ENCODE results near the gene CS.
"Not testable (repeated sequence)": the region's sequence is repeated elsewhere in the genome, so short reads cannot be mapped to it uniquely, and the experiment has no call there.

CS gene

GRCh38 chr12:56317675-56318074 is 17.5 kb upstream of the CS start:
- DNase-seq (ENCODE audit: low read depth): no peak

- peak; percentile 82 for DNase-seq (ENCODE audit: low read depth)
Measured at GRCh38 chr12:56315622-56316473, 15.7 kb upstream of the CS start, which contains the start of gene CNPY2. TSS of gene CNPY2 (minus strand) at chr12:56315988. CDS start at chr12:56315217, 771 bp downstream.

- DNase-seq (ENCODE audit: low read depth): no peak
Measured at GRCh38 chr12:56315249-56315621, 15.1 kb upstream of the CS start.

- DNase-seq (ENCODE audit: low read depth): no peak
Measured at GRCh38 chr12:56311003-56311402, 10.9 kb upstream of the CS start.

GRCh38 chr12:56308714-56309113 is 8.6 kb upstream of the CS start:
- no peak for DNase-seq (ENCODE audit: low read depth)

GRCh38 chr12:56307221-56307965 is 7.3 kb upstream of the CS start:
- no peak for DNase-seq (ENCODE audit: low read depth)

GRCh38 chr12:56304872-56305590 is 4.9 kb upstream of the CS start:
- DNase-seq (ENCODE audit: low read depth): no peak

- DNase-seq (ENCODE audit: low read depth): no peak
Measured at GRCh38 chr12:56304276-56304675, 4.1 kb upstream of the CS start.

- DNase-seq (ENCODE audit: low read depth): no peak
Measured at GRCh38 chr12:56300644-56301464, 724 bp upstream of the CS start.

- DNase-seq (ENCODE audit: low read depth): no peak
Measured at GRCh38 chr12:56299308-56299852, 750 bp downstream of the CS start.

- no peak for DNase-seq (ENCODE audit: low read depth)
Measured at GRCh38 chr12:56298828-56299227, 1.3 kb downstream of the CS start.

- no peak for DNase-seq (ENCODE audit: low read depth)
Measured at GRCh38 chr12:56297400-56297799, 2.7 kb downstream of the CS start.

GRCh38 chr12:56296295-56296694 is 3.8 kb downstream of the CS start:
- no peak for DNase-seq (ENCODE audit: low read depth)

GRCh38 chr12:56293795-56294194 is 6.3 kb downstream of the CS start:
- DNase-seq (ENCODE audit: low read depth): no peak

- DNase-seq (ENCODE audit: low read depth): no peak
Measured at GRCh38 chr12:56288705-56289387, 11.3 kb downstream of the CS start.

GRCh38 chr12:56286044-56286830 is 13.9 kb downstream of the CS start:
- no peak for DNase-seq (ENCODE audit: low read depth)

- not testable (repeated sequence) for DNase-seq (ENCODE audit: low read depth)
Measured at GRCh38 chr12:56284263-56284662, 15.9 kb downstream of the CS start.

GRCh38 chr12:56282579-56282978 is 17.6 kb downstream of the CS start:
- no peak for DNase-seq (ENCODE audit: low read depth)

- no peak for DNase-seq (ENCODE audit: low read depth)
Measured at GRCh38 chr12:56282030-56282429, 18.1 kb downstream of the CS start.

GRCh38 chr12:56280849-56281248 is 19.3 kb downstream of the CS start:
- no peak for DNase-seq (ENCODE audit: low read depth)
